ENCODE data around the gene SHH.

The SHH gene

DNA sequence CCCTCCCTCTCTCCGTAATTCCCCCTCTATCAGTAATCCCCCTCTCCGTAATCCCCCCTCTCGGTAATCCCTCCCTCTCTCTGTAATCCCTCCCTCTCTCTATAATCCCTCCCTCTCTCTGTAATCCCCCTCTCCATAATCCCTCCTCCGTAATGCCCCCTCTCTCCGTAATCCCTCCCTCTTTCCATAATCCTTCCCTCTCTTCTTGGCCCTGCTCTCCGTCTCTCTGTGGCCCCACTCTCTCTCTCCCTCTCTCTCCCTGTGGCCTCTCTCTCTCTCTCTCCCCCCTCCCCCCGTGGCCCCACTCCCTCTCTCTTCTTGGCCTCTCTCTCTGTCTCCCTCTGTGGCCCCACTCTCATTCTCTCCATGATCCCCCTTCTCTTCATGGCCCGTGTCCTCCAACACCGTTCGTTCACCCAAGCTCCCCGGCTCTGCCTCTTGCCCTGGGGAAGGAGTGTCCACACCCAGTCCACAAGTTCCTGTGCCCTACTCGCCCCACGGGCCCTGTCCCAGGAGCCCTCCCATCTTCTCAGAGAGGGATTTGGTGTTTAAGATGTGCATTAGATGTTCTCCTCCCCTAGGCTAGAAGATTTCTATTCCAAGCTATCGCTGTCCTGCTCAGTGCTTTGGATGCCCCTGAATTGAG, 19.8 kb downstream of the SHH start:
- ATAC-seq (no peak), DNase-seq (no peak)

DNA sequence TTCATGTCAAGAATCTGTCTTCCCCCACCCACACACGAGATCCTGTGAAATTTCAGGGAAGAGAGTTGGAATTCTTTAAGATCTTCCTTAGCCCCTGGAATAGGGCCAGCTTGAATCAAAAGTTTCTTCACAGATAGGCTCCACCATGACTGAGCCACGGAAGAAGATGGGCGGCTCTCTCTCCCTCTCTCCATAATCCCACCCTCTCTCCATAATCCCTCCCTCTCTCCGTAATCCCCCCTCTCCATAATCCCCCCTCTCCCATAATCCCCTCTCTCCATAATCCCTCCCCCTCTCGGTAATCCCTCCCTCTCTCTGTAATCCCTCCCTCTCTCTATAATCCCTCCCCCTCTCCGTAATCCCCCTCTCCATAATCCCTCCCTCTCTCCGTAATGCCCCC, 20.4 kb downstream of the SHH start:
- DNase-seq: no peak
- ATAC-seq: no peak

DNA sequence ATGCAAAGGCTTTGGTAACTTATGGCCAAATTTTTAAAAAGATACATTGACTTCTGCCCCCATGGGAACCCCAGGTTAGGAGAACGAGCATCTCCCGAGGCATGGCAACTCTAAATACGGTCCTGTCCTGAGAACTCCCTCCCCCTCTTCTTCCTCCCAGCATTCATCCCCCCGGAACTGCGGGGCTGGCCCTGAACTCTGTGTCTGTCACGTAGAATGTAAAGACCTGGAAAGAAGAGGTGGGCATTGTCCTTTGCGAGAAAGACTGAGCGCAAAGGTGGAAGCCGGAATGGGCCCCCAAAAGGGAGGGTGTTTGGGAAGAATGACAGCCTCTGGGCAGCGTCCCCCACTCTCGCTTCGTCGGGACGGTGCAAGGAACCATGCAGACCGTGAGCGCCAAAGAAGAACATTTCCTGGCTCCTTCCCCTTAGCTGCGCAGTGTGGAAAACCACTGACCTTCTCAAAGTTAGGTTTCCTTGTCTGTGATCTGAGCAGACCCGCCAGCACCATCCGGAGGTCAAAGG, 21.0 kb downstream of the SHH start:
- DNase-seq: no peak
- ATAC-seq: no peak

DNA sequence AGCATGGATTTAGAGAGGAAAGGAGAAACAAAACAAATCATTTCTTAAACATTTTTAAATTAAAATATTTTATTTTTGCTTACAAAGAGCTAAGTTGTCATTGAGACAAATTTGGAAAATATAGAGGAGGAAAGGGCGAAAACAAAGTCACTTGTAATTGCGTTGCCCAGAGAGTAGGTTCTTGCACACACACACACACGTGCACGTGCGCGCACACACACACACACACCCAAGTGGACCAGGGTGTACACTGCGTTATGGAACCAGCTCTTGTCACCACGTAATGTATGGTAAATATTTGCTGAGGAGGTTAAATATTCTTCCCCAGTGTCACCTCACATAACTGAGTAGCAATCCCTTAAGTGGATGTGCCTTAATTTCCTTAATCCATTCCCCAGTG, 21.6 kb downstream of the SHH start:
- DNase-seq (no peak), ATAC-seq (no peak)

DNA sequence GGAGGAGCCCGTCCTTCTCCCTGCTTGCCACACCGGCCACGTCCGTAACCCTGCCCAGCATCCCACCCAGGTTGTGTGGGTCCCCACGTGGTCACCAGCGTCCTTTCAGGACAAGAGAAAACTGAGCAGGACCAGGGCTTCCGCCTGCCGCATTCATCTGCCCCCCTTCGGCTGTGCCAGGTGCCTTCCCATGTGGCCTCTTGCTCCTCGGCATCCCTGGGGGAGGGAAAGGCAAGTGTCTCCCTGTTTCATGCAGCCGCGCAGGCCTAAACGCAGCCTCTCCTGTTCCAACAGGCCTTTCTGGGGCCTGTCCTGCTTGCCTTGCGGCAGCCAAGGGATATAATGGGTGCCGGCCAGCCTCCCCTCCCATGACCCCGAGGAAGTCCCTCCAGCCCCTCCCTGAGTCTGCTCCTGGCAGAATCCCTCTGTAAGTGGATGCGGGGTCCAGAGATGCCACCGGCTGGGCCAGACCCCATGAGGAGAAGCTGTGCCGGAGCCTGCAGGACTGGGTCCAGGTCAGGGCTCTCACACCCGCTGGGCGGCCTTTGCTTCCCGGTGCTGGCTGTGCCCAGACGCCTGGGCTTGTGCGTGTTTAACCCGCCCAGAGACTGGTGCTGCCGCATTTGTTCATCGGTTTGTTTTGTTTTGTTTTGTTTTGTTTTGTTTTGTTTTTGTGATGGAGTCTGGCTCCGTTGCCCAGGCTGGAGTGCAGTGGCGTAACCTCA, 23.1 kb downstream of the SHH start:
- ATAC-seq (no peak), DNase-seq (no peak)

DNA sequence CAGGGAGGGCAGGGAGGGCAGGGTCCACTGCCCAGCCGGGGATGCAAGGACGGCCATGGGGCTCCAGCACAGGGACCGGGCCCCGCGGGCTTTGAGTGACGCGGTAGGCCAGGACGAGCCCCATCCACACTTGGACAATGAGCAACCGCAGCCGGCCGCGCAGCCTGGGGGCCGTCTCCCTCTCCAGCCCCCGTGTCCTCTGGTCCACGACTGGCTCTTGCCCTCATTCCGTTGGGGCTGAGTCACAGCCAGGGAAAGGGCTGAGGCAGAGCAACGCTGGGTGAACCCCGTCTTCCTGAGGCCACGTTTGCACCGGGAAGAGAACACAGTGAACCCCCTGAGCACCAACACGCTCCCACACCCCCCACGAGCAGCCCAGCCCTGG, 23.7 kb downstream of the SHH start:
- ATAC-seq (no peak), DNase-seq (no peak)

DNA sequence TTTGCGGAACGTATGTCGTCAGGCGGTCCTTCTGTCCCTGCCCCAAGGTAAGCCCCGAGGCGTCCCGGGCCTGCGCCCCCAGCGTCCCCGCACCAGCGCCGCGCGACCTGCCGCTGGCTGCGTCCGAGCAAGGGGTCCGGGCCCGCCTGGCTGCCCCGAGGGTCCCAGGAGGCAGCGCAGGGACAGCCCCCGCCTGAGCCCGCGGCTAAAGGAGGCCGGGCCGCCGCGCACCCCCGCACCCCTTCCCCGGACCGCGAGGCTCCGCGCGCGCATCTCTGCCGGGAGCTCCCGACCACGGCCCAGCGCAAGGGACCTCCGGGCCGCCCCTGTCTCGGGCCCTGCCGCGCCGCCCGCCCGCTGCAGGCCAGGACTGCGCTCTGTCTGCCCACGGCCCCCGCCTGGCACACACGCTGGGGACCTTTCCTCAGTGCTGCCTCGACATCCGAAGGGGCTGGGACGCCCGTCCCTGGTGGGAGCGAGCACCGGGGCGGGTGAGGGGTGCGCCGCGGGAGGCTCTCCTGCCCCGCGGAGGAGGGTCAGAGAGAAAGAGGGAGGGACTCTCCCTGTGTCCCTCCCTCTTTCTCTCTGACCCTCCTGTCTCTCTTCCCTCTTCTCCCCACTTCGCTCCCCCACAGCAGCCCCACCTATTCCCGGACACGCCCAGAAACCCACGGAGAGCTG, 25.0 kb downstream of the SHH start:
- DNase-seq (no peak), ATAC-seq (peak; percentile 33)

DNA sequence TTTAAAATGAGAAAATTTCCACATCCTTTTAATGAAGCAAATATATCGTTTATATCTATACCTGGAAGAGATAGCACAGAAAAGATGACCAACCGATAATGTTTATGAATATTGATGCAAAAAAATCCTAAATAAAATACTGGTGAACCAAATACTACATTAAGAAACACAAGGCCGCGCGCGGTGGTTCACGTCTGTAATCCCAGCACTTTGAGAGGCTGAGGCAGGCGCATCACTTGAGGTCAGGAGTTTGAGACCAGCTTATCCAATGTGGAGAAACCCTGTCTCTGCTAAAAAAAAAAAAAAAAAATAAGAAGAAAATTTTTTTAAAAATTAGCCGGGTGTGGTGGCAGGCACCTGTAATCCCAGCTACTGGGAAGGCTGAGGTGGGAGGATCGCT, 25.8 kb downstream of the SHH start:
- DNase-seq: no peak
- ATAC-seq: no peak

DNA sequence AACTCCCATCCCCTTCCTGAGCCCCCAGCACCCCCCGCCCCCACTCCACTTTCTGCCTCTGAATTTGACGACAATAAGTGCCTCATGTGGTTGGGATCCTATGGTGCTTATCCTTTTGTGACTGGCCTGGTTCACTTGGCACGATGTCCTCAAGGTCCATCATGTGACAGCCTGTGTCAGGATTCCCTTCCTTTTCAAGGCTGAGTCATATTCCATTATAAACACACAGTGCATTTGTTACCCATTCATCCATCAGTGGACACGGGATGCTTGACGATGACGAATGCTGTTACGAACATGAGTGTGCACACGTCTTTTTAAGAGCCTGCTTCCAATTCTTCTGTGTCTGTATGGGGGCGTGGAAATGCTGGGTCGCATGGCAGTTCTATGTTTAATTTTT, 26.7 kb downstream of the SHH start:
- DNase-seq (no peak), ATAC-seq (no peak)

DNA sequence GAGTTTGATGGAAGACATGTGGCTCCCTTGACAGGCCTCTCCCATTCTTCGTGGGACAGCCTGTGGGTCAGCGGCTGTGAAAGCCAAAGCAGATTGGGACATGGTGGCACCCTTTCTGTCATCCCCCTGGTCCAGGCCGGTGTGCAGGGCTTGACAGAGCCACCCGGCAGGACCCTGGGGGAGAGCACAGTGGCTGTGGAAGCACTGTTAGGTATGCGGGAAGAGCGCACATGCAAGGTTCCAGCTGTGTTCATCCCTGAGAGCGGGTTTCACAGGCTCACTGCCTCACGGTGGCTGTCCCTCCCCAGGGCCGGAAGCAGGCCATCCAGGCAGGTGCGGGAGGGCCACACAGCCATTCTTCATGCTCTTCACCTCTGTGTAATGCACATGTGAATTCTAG, 29.8 kb downstream of the SHH start:
- ATAC-seq (no peak), DNase-seq (no peak)

DNA sequence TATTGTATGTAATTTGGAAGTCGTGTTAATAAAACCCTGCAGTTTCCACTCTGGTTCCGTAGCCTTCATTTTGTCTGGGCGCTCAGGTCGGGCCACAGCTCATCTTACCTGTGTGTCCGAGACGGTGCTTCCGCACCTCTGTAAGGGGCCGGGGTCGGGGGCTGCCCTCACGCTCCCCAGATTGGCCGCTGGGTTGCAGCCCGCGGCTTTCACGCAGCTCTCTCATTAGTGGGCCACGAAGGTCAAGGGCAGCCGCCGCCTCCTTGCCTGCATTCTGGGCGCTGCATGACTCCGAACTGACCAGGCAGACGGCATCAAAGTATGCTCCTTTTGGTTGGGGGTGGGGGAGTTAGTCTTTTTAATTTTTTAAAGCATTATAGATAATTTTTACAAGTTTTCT, 30.8 kb downstream of the SHH start:
- DNase-seq: no peak

DNA sequence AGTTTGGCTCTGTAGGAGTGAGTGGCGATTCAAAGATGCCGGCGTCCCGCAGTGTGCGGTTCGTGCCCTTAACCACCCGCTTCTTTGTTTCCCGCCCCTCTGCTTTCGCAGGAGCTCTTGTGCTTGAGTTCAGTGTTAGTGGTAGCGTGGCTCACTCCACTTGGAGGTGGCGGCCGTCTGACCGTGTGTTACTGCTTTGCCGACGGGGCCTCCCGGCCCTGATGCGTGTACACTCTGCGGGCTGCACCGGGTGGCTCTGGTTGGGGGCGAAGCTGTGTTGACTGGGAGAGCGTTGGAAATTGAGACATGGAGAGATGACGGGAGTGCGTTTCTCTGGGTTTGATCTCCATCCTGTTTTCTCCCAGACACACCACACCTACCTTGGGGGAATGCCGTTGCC, 31.4 kb downstream of the SHH start:
- DNase-seq: no peak
- no peak for ATAC-seq

More for the DNA sequence above, 30.8 kb downstream of the SHH start:
- ATAC-seq: no peak

DNA sequence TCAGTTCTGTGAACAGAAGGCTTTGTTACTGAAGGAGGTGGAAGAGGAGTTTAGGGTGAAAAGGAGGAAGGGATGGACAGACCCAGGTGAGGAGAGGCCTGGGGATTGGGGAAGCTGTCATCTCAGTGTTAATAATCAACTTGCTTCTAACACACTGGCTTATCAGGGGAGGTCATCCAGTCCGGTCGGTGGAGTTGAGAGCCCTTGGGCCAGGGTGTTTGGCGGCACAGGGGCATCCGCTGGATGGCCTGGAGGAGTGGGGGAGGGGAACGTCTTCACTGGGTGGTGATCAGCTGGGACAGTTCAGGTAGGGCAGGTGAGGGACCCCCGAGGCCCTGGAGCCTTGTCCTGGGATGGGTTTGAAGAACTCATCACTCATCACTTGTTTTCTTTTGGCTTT, 33.9 kb downstream of the SHH start:
- ATAC-seq (no peak), DNase-seq (no peak)

DNA sequence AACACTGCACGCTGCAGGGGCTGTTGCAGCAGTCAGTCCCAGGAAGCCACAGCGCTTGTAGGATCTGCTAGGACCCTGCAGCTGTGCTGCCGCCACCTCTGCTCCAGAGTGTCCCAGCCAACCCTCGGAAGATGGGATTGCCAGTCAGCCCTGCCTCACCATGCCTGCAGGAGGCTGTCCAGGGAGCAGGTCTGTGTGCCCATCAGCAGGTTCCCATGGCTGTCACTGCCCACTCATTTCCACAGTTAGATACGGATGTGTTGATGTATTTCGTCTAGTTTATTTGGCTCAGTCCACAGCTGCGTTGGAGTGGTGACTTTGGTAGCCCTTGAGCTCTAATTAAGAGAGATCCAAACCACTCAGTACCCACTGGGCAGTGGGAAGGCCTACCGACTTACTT, 35.7 kb downstream of the SHH start:
- ATAC-seq: no peak
- no peak for DNase-seq

DNA sequence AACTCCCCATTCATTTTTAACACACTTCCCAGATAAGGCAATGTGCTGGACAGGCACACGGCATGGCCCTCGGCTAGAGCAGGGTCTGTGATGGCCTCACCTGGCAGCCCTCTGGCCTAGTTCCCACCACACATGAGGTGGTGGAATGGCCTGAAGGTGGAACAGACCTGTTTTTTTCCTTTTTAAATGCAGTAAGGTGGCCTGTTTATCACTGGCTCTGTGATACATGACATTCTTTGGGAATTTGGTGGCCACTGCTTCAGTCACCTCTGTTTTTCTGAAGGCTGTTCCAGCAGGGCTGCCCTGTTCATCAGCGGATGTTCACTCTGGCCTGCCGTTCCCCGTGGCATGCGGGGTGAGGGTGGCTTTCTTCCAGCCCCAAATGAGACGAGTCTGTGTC, 36.6 kb downstream of the SHH start:
- ATAC-seq: no peak
- DNase-seq: no peak

DNA sequence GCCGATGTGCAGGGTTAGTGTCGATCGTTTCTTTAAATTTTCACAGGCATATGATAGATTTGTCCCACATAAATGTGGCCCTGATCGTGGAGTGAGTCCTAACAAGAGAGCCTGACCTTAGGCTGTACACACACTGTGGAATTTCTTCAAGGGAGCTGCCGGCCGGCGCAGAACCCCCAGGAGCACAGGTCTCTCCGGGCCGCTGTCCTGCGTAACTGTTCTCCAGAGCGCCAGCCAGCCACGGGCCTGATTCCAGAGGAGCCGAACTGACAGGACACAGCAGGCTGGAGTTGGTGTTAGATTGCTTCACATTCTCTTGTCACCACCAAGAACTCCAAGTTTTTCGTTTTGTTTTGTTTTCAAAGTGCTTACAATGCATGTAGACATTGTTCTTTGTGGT, 37.3 kb downstream of the SHH start:
- ATAC-seq: no peak
- no peak for DNase-seq

DNA sequence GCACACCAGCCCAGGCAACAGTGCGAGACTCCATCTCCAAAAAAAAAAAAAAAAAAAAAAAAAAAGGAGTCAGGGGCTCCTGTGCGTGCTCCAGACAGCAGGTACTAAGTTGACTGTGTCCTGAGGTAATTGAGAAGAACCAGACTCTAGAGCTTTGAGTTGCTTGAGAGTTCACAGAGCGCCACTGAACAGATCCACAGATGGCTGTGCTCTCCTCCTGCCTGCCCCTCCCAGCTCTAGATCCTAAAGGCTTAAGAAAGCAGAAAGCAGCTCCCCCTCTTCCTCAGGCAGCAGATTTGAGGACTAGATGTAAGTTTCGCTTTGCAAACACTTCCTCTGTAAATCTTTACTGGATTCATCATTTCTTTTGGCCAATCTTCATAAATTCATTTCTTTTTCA, 38.7 kb downstream of the SHH start:
- DNase-seq: no peak
- ATAC-seq: no peak

DNA sequence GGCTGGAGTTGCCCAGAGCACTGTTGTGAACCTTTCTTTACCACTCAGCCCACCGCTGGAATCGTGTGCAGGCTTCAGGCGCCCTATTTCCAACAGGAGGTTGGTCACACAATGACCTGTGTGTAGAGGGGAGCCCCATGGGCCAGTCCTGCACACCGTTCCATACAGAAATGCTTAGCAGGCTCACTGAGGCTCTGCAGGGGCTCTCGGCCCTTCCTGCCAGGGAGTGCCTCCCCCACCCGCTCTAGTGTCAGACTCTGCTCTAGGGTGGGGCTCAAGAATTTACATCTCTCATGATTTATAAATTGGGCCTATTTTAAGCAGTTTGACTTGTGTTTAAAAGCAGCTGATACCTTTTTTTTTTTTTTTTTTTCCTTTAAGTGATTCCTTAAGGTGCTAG, 42.0 kb downstream of the SHH start:
- DNase-seq (no peak), ATAC-seq (no peak)

DNA sequence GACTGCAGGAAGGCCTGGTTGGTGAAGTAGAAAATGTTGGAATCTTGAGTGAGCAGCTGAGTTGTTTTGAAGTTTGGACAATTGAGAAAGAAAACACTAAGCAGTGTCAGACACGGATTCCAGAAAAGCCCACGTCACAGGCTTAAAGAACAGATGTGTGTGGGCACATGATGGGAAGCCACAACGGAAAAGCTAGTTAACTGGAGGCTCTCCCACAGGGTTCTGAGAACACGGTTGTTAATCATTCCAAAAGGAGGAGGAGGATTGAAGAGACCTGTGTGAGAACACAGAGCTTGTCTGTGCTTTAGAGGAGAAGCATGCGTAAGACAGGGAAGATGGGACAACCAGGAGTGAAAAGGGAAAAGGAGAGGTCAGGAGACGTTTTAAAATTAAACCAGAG, 42.6 kb downstream of the SHH start:
- DNase-seq (no peak), ATAC-seq (no peak)

DNA sequence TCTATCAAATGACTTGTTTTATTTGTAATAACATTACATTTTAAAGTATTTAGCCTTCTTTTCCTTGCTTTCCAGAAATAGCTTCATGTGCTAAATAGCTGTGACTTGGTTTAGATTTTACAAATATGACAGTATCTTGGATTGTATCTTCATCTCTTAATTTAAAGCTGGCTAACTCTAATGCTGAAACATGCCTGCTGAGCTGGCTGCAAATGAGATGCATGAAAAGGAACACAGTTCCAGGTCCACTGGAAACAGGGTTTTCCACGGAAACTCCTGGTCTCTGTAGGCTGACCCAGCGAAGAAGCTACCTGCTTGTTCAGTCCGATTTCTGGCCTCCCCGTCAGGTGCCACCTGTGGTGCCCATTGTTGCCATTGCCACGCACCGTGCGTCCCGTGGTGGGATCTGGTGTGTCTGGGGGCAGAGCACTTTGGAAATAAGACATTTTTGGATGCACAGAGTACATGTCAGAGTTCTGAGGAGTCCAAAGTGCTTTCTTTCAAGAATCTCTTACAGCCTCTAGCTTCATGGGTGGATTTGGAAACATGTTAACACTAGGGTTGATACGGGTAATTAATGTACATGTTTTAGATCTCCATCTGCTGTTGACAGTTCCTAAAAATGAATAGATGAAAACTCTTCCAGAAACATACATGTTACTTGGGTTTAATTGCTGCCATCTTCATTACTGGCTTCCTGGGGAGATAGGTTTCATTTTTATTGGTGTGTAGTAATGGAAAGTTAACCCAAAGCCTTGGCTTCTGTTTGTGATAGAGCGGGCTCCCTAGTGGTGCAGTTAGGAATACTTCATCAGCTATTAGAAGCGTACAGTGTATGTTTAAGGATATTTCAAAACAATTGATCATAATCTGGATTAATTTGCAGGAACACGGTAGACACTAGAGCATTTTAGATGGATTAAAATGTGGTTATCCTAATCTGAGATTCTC, 45.0 kb downstream of the SHH start:
- DNase-seq: no peak
- ATAC-seq: no peak

DNA sequence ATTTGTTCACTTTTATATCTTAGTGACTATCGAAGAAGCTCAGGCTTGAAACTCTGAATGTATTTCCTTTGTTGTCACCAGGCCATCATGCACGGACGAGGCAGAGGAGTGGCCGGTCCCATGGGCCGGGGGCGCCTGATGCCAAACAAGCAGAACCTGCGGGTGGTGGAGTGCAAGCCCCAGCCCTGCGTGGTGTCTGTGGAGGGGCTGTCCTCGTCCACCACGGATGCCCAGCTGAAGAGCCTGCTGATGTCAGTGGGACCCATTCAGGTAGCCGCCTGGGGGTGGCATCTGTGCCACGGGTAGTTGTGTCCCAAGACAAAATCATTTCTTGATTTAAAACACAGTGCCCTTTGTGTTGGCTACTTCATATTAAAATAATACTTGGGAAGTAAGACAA, 45.9 kb downstream of the SHH start:
- ATAC-seq (no peak), DNase-seq (no peak)

DNA sequence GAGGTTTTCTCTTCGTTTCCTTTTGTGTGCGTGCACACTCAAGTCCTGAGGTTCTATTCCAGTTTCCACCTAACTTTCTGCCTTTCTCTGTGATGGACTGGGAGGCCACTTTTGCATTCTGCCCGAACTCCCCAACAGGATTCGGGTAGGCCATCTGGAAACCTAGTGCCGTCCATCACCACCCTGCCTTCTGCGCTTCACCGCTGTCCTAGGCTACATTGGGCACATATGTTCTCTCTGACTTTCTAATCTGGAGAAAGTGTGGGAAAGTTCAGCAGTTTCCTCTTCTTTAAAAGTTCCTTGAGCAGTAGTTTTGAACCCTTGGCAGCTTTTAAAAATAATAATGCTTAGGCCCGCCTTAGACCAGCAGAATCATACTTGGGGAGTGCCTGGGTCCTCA, 46.8 kb downstream of the SHH start:
- ATAC-seq (no peak), DNase-seq (no peak)

DNA sequence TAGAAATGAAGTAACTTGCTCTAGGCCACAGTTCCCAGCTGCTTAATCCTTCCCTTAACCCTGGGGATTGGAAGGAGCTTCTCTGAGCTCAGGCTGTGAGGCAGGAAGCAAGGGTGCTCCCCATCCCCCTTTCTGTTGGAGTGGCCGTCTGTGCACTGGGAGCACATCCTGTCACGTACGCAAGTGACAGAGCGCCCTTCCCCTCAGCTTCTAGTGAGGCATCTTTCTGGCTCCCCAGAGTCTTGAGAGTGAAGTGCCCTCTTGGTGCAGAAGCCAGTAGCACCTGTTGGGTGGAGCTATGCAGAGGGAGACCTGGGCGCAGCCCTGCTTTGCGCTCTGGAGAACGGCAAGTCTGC, 47.8 kb downstream of the SHH start:
- peak; percentile 65 for DNase-seq
- ATAC-seq: peak; percentile 76

Measured in stimulated activated naive CD8-positive, alpha-beta T cell treated with anti-CD3 and anti-CD28 coated beads, Interleukin-15, Interleukin-2, amounts not matched to agents 100 U/mL and 50 U/mL, for 24 hours (primary cell).